A549 treated with dexamethasone at 1 μM for 4 hours (cell line): Measurements from ENCODE around the gene UNC13D. TPM values are rescaled to one million over a fixed set of nuclear protein-coding genes. Genes with fewer than 3 reads are reported as not detected.

Source experiments
- total RNA-seq: library from RNA; stranded (reverse); fragments of 200-300 nt; extraction: Qiagen RNA extraction; gene quantifications from 5 replicates; pipeline ENCODE4 v1.2.3, GENCODE V29; 2022

The UNC13D gene
- total RNA-seq = 3.2 to 6.9 TPM (median 6.3 TPM) in 5 replicates

DNA sequence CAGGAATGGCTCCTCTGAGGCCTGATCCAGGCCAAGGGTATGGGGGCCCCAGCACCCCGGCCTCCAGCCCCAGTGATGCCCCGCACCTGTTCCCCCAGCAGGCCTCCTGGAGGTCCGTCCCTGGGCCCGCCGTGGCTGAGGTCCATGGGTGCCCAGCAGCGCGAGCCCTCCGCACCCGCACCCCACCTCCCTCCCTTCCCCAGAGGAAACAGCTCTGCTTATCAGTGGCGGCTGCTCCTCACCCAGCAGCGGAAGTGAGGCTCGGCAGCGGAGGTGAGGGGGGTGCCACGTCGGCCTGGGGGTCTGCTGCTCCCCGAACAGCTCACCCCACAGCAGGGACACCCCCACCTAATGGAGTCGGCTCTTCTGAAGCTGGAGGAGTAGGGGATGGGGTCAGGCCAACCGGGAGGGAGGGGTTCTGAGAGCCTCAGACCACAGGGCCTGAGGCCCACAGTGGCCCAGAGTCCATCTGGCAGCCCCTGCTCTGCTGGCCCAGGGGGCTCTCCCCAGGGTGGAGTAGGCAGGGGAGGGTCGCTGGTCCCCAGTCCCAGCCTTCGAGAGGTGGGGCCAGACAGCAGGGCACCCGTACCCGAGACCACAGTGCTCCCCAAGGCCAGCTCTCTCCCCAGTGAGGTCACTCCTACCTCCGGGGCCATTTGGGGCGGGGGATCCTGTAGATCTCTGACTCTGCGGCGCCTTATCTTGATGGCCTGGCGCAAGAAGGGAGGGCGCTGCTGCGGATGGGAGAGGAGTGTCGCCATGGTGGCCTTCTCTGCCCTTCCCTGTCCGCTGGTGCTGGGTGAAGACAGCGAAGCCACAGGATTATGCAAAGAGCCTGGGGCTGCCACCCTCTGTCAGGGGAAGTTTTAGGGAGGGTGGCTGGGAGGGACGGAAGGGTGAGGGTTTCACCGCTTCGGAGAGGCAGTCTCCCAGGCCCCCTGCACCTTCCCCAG is at the start of gene UNC13D:
Gene UNC13D (minus strand): TSS at position 828 of the 953 bp plus-strand sequence. CDS start 67 bp downstream, at position 761.

DNA sequence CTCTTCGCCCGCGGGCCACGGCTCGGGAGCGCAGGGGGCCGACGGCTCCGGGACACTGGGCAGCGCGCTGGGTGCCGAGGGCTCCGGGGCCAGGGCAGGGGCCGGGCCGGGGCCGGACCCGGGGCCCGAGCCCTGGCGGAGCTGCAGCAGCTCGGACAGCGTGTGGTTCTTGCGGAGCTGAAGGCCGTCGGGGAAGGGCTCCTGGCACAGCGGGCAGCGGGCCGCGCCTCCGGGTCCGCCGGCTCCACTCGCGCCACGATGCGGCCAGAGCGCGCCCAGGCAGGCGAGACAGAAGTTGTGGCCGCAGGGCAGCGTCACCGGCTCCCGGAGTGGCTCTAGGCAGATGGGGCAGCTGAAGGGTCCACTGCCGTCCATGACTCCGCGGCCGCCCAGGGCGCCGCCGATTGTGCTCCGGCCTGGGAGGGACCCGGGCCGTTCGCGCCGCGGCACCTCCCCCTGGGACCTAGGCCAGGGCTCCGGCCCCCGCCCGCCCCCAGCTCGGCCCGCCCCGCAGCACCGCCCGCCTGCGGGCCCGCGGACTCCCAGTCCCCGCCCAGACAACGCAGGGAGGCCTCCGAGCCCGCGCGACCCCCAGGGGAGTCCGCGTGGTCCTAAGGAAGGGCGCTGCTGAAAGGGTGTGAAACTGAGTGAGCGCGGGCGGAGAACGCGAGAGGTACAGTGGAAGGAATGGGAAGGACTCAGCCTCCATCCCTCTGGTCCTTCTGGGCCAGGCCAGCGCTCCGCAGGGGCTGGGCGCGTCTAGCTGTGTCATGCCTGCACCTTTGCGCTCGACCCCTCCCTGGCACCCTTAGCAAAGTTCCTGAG is 34.2 kb upstream of the UNC13D start, which contains the start of gene TRIM47:
Gene TRIM47 (minus strand): TSS at position 408 of the 825 bp plus-strand sequence. CDS start 33 bp downstream, at position 375.

DNA sequence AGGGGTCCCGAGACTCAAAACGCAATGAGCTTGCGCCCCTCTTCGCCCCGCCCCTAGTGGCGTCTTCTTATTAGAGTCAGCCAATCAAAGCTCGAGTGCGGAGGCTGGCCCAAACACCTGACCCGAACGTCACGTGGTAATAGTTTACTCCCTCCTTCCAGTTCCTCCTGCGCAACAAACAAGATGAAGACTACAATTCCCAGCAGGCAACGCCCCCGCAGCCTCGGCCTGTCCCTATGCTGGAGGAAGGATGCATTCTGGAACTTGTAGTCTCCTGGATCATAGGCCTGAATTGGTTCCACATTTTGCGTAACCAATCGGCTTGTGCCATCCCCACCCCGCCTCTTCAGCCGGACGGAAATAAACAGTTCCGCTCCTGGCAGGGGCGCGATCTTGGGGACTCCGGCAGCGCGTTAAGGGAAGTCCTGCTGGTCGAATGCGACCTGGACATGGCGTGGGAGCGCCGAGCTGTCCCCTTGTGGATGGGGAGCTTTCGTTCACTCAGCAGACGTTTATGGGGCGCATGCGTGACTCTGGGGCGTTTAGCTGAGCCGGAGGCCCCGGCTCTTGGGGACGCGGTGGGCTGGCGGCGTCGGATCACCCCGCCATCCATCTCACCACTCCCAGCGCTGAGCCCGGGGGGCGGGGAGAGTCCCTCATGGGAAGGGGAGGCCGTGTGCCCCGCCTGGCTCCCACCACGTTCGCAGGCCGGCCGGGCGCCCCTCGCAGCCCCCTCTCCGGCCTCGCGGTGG is 11.3 kb upstream of the UNC13D start, which contains the start of gene WBP2:
Gene WBP2 (minus strand): TSS at position 26 of the 752 bp plus-strand sequence. CDS start 38 bp downstream, outside the sequence.

DNA sequence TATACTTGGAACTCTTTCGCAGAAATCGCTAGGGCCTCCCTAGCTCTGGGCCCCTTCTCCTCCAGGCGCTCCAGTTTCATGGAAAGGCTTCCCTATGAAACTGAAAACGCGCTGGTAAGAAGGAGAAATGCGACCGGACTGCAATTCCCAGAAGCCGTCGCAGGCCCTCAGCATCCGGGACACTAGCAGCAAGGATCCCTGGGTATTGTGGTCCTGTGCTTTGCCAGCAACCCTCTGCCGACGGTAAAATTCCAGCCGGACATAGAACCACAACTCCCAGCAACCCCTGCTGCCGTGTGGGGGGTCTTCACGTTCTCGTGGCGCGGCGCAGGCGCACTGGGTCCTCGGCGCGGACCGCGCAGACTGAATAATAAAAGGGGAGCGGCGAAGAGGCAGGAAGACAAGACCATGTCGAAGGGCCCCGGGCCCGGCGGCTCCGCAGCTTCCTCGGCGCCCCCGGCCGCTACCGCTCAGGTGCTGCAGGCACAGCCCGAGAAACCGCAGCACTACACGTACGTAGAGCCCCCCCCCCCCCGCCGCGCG is 59.7 kb downstream of the UNC13D start, which contains the start of gene UNK:
Gene UNK (plus strand): TSS at position 334 of the 543 bp plus-strand sequence. CDS start 75 bp downstream, at position 409.

Other genes with a start within 250 kb of the UNC13D start
- 0.71 to 1.1 TPM (median 1.0 TPM) in 5 replicates for gene SMIM5, start 211.0 kb downstream of the UNC13D start, total RNA-seq
- gene RECQL5, start 177.2 kb downstream of the UNC13D start, total RNA-seq = 21.9 to 27.7 TPM (median 26.7 TPM) in 5 replicates
- 121 to 138 TPM (median 123 TPM) in 5 replicates for gene SAP30BP, start 177.1 kb downstream of the UNC13D start, total RNA-seq
- gene ITGB4, start 122.9 kb downstream of the UNC13D start, total RNA-seq = 81.3 to 148 TPM (median 126 TPM) in 5 replicates
- 56.4 to 83.4 TPM (median 76.0 TPM) in 5 replicates for gene GALK1, start 79.2 kb downstream of the UNC13D start, total RNA-seq
- 25.1 to 30.9 TPM (median 29.6 TPM) in 5 replicates for gene UNK, start 59.6 kb downstream of the UNC13D start, total RNA-seq
- gene WBP2, start 10.9 kb upstream of the UNC13D start, total RNA-seq = 86.8 to 93.9 TPM (median 89.6 TPM) in 5 replicates
- 145 to 227 TPM (median 215 TPM) in 5 replicates for gene TRIM47, start 34.2 kb upstream of the UNC13D start, total RNA-seq
- gene TRIM65, start 52.5 kb upstream of the UNC13D start, total RNA-seq = 24.6 to 40.6 TPM (median 35.3 TPM) in 5 replicates
- gene MRPL38, start 60.5 kb upstream of the UNC13D start, total RNA-seq = 78.3 to 135 TPM (median 120 TPM) in 5 replicates
- 3.8 to 8.2 TPM (median 7.2 TPM) in 5 replicates for gene FBF1, start 96.6 kb upstream of the UNC13D start, total RNA-seq
- 15.4 to 19.6 TPM (median 18.6 TPM) in 5 replicates for gene ACOX1, start 134.8 kb upstream of the UNC13D start, total RNA-seq
- gene TEN1, start 134.8 kb upstream of the UNC13D start, total RNA-seq = 20.4 to 22.4 TPM (median 22.0 TPM) in 5 replicates
- 1.3 to 4.7 TPM (median 4.1 TPM) in 5 replicates for gene CDK3, start 156.5 kb upstream of the UNC13D start, total RNA-seq
- gene EVPL, start 182.9 kb upstream of the UNC13D start, total RNA-seq = 12.7 to 19.5 TPM (median 17.8 TPM) in 5 replicates
- gene SRP68, start 228.1 kb upstream of the UNC13D start, total RNA-seq = 70.7 to 88.6 TPM (median 85.9 TPM) in 5 replicates
- 0.54 to 1.8 TPM (median 1.7 TPM) in 5 replicates for gene GALR2, start 230.4 kb upstream of the UNC13D start, total RNA-seq
- 0.08 to 0.39 TPM (median 0.20 TPM) in 5 replicates for gene ZACN, start 234.8 kb upstream of the UNC13D start, total RNA-seq